NCI-H2171 treated with DMSO at 0.1 percent for 48 hours (cell line): ENCODE results near the gene C18orf54.
A peak's percentile ranks its signal among the peaks of the same experiment; 100 is the strongest.
"Not testable (repeated sequence)": the region's sequence is repeated elsewhere in the genome, so short reads cannot be mapped to it uniquely, and the experiment has no call there.

Experiments
- DNase-seq: peaks from one replicate; lab custom pipeline; 2025; lab: John Stamatoyannopoulos, UW

Gene C18orf54

GRCh38 chr18:54357660-54358494 lies at the start of gene C18orf54, which contains the start of gene STARD6:
TSS of gene C18orf54 (plus strand) at chr18:54357906. CDS start at chr18:54360573, 2,667 bp downstream.
TSS of gene STARD6 (minus strand) at chr18:54357858. CDS start at chr18:54354573, 3,285 bp downstream.
- DNase-seq: peak; percentile 88

- not testable (repeated sequence) for DNase-seq
Measured at GRCh38 chr18:54309564-54309963, 48.1 kb upstream of the C18orf54 start.

GRCh38 chr18:54316071-54316820 lies 41.5 kb upstream of the C18orf54 start:
- no peak for DNase-seq

GRCh38 chr18:54323561-54323960 lies 34.1 kb upstream of the C18orf54 start:
- no peak for DNase-seq

- no peak for DNase-seq
Measured at GRCh38 chr18:54323970-54324369, 33.7 kb upstream of the C18orf54 start.

- no peak for DNase-seq
Measured at GRCh38 chr18:54327818-54328217, 29.9 kb upstream of the C18orf54 start.

GRCh38 chr18:54329787-54330186 lies 27.9 kb upstream of the C18orf54 start:
- no peak for DNase-seq

- DNase-seq: no peak
Measured at GRCh38 chr18:54330768-54331548, 26.7 kb upstream of the C18orf54 start.

GRCh38 chr18:54335638-54336173 lies 22.0 kb upstream of the C18orf54 start:
- no peak for DNase-seq

- DNase-seq: no peak
Measured at GRCh38 chr18:54338230-54338629, 19.5 kb upstream of the C18orf54 start.

GRCh38 chr18:54351186-54351585 lies 6.5 kb upstream of the C18orf54 start:
- no peak for DNase-seq

GRCh38 chr18:54357082-54357659 lies 535 bp upstream of the C18orf54 start:
- DNase-seq: peak; percentile 85

GRCh38 chr18:54358495-54359040 lies 862 bp downstream of the C18orf54 start:
- peak; percentile 34 for DNase-seq

GRCh38 chr18:54359233-54359632 lies 1.5 kb downstream of the C18orf54 start:
- DNase-seq: no peak

GRCh38 chr18:54360406-54360805 lies 2.7 kb downstream of the C18orf54 start:
- DNase-seq: no peak

- DNase-seq: no peak
Measured at GRCh38 chr18:54378057-54378456, 20.4 kb downstream of the C18orf54 start.

- no peak for DNase-seq
Measured at GRCh38 chr18:54381640-54382039, 23.9 kb downstream of the C18orf54 start.

GRCh38 chr18:54382076-54382475 lies 24.4 kb downstream of the C18orf54 start:
- DNase-seq: no peak

GRCh38 chr18:54382733-54383252 lies 25.1 kb downstream of the C18orf54 start:
- DNase-seq: no peak

- DNase-seq: no peak
Measured at GRCh38 chr18:54386043-54386442, 28.3 kb downstream of the C18orf54 start.
